ENCODE data around the gene M6PR.
"Not testable (repeated sequence)": the region's sequence is repeated elsewhere in the genome, so short reads cannot be mapped to it uniquely, and the experiment has no call there.

The M6PR gene

GRCh38 chr12:8914716-8915526 lies 34.5 kb downstream of the M6PR start:
- ChIA-PET CTCF (interaction anchor here (0.8 to 1.6 kb wide), 5 partner anchors 19 to 135 kb away, joined by 3 to 6 read pairs (median 4); partner anchors contain the start of gene M6PR), POLR2A (no interaction called here)
- Histone ChIP-seq H3K36me3 (ENCODE audit: control insufficient read depth in 4 of 4, insufficient read depth in 4 of 4, low read length in 3 of 4) (peaks cover 0 to 10% (median 7%) of the 10 kb centered on the region in 4 experiments), H3K9me3 (ENCODE audit: control extremely low read depth in 1 of 5, control insufficient read depth in 4 of 5, insufficient read depth in 2 of 5, low read depth in 1 of 5, low read length in 4 of 5) (no peaks in the 10 kb centered on the region), H3K4me1 (ENCODE audit: control extremely low read depth in 1 of 4, control insufficient read depth in 4 of 4, insufficient read depth in 4 of 4, low read length in 3 of 4) (peaks cover 0 to 25% (median 18%) of the 10 kb centered on the region in 4 experiments), H3K4me3 (ENCODE audit: control insufficient read depth in 1 of 7, extremely low read depth in 1 of 7, insufficient read depth in 4 of 7, low read depth in 2 of 7, low read length in 6 of 7) (peak overlapping the region; percentile 60 to 91 (median 86)), H3K27ac (ENCODE audit: insufficient read depth in 1 of 2, low read depth in 1 of 2, low read length in 2 of 2, poor library complexity in 1 of 2, severe bottlenecking in 2 of 2) (peak overlapping the region in 1 of 2 experiments; percentile 31), H3K27me3 (replicated peaks in 2 of 5; ENCODE audit: control insufficient read depth in 4 of 5, insufficient read depth in 5 of 5, low read length in 4 of 5) (peaks cover 0 to under 1% (median 0%) of the 10 kb centered on the region in 5 experiments)
- DNase-seq: peak; percentile 38 to 68 (median 55)
- 3% methylated on average over 27 of the region's 35 CpGs for WGBS (ENCODE audit: insufficient coverage)

- CTCF ChIA-PET: interaction anchor here (0.8 to 1.6 kb wide), 5 partner anchors 20 to 35 kb away, joined by 3 to 6 read pairs (median 3); partner anchors contain the start of gene M6PR
- 0% methylated on average over 7 of the region's 57 CpGs for WGBS (ENCODE audit: insufficient coverage)
- POLR2A ChIA-PET; H3K36me3 ChIP-seq (ENCODE audit: control insufficient read depth in 4 of 4, insufficient read depth in 4 of 4, low read length in 3 of 4); H3K9me3 ChIP-seq (ENCODE audit: control extremely low read depth in 1 of 5, control insufficient read depth in 4 of 5, insufficient read depth in 2 of 5, low read depth in 1 of 5, low read length in 4 of 5); H3K27me3 ChIP-seq (replicated peaks in 2 of 5; ENCODE audit: control insufficient read depth in 4 of 5, insufficient read depth in 5 of 5, low read length in 4 of 5): not testable (repeated sequence)
- DNase-seq: peak; percentile 66 to 79 (median 77)
- Histone ChIP-seq H3K4me1 (ENCODE audit: control extremely low read depth in 1 of 4, control insufficient read depth in 4 of 4, insufficient read depth in 4 of 4, low read length in 3 of 4) (peaks cover 0 to 25% (median 18%) of the 10 kb centered on the region in 4 experiments), H3K4me3 (ENCODE audit: control insufficient read depth in 1 of 7, extremely low read depth in 1 of 7, insufficient read depth in 4 of 7, low read depth in 2 of 7, low read length in 6 of 7) (peak within 1 kb of the TSS; percentile 60 to 92 (median 87)), H3K27ac (ENCODE audit: insufficient read depth in 1 of 2, low read depth in 1 of 2, low read length in 2 of 2, poor library complexity in 1 of 2, severe bottlenecking in 2 of 2) (peak within 1 kb of the TSS; percentile 82 to 90)
Measured at GRCh38 chr12:8914033-8914715, 35.3 kb downstream of the M6PR start, which contains the start of gene PHC1. Gene PHC1 (plus strand): TSS chr12:8914509. CDS start chr12:8917678, 3,169 bp downstream.

GRCh38 chr12:8913702-8914032 lies 35.8 kb downstream of the M6PR start:
- Histone ChIP-seq H3K9me3 (ENCODE audit: control extremely low read depth in 1 of 5, control insufficient read depth in 4 of 5, insufficient read depth in 2 of 5, low read depth in 1 of 5, low read length in 4 of 5) (no peaks in the 10 kb centered on the region), H3K27me3 (replicated peaks in 2 of 5; ENCODE audit: control insufficient read depth in 4 of 5, insufficient read depth in 5 of 5, low read length in 4 of 5) (peaks cover 0 to 2% (median 0%) of the 10 kb centered on the region in 5 experiments), H3K36me3 (ENCODE audit: control insufficient read depth in 4 of 4, insufficient read depth in 4 of 4, low read length in 3 of 4) (peaks cover 0 to 3% (median under 1%) of the 10 kb centered on the region in 4 experiments), H3K4me1 (ENCODE audit: control extremely low read depth in 1 of 4, control insufficient read depth in 4 of 4, insufficient read depth in 4 of 4, low read length in 3 of 4) (peaks cover 0 to 25% (median 18%) of the 10 kb centered on the region in 4 experiments), H3K27ac (ENCODE audit: insufficient read depth in 1 of 2, low read depth in 1 of 2, low read length in 2 of 2, poor library complexity in 1 of 2, severe bottlenecking in 2 of 2) (peak overlapping the region; percentile 82 to 90), H3K4me3 (ENCODE audit: control insufficient read depth in 1 of 7, extremely low read depth in 1 of 7, insufficient read depth in 4 of 7, low read depth in 2 of 7, low read length in 6 of 7) (peak overlapping the region in 6 of 7 experiments; percentile 65 to 92 (median 82))
- ChIA-PET POLR2A (no interaction called here), CTCF (interaction anchor here (0.8 to 1.2 kb wide), 2 partner anchors 24 to 25 kb away, joined by 3 to 4 read pairs; no protein-coding TSS in a partner anchor)
- 16% methylated on average over 2 of the region's 6 CpGs for WGBS (ENCODE audit: insufficient coverage)
- DNase-seq: no peak

- CTCF ChIA-PET: no interaction called here
- Histone ChIP-seq H3K27me3 (replicated peaks in 2 of 5; ENCODE audit: control insufficient read depth in 4 of 5, insufficient read depth in 5 of 5, low read length in 4 of 5) (peaks cover 0 to 2% (median 0%) of the 10 kb centered on the region in 5 experiments), H3K36me3 (ENCODE audit: control insufficient read depth in 4 of 4, insufficient read depth in 4 of 4, low read length in 3 of 4) (no peaks in the 10 kb centered on the region), H3K4me3 (ENCODE audit: control insufficient read depth in 1 of 7, extremely low read depth in 1 of 7, insufficient read depth in 4 of 7, low read depth in 2 of 7, low read length in 6 of 7) (no peak overlapping the region), H3K27ac (ENCODE audit: insufficient read depth in 1 of 2, low read depth in 1 of 2, low read length in 2 of 2, poor library complexity in 1 of 2, severe bottlenecking in 2 of 2) (no peak overlapping the region), H3K9me3 (ENCODE audit: control extremely low read depth in 1 of 5, control insufficient read depth in 4 of 5, insufficient read depth in 2 of 5, low read depth in 1 of 5, low read length in 4 of 5) (no peaks in the 10 kb centered on the region), H3K4me1 (ENCODE audit: control extremely low read depth in 1 of 4, control insufficient read depth in 4 of 4, insufficient read depth in 4 of 4, low read length in 3 of 4) (peaks cover 0 to 25% (median 18%) of the 10 kb centered on the region in 4 experiments)
- peak in 2 of 3 donors; percentile 23 to 43 for DNase-seq
- POLR2A ChIA-PET: no interaction called here
- WGBS (ENCODE audit: insufficient coverage): 86% methylated on average over 9 of the region's 9 CpGs
Measured at GRCh38 chr12:8912914-8913313, 36.5 kb downstream of the M6PR start.

GRCh38 chr12:8911606-8912268 lies 37.7 kb downstream of the M6PR start:
- Histone ChIP-seq H3K4me1 (ENCODE audit: control extremely low read depth in 1 of 4, control insufficient read depth in 4 of 4, insufficient read depth in 4 of 4, low read length in 3 of 4) (peaks cover 0 to 35% (median 18%) of the 10 kb centered on the region in 4 experiments), H3K4me3 (ENCODE audit: control insufficient read depth in 1 of 7, extremely low read depth in 1 of 7, insufficient read depth in 4 of 7, low read depth in 2 of 7, low read length in 6 of 7) (no peak overlapping the region), H3K36me3 (ENCODE audit: control insufficient read depth in 4 of 4, insufficient read depth in 4 of 4, low read length in 3 of 4) (no peaks in the 10 kb centered on the region), H3K27me3 (replicated peaks in 2 of 5; ENCODE audit: control insufficient read depth in 4 of 5, insufficient read depth in 5 of 5, low read length in 4 of 5) (peaks cover 0 to 9% (median 0%) of the 10 kb centered on the region in 5 experiments), H3K9me3 (ENCODE audit: control extremely low read depth in 1 of 5, control insufficient read depth in 4 of 5, insufficient read depth in 2 of 5, low read depth in 1 of 5, low read length in 4 of 5) (no peaks in the 10 kb centered on the region), H3K27ac (ENCODE audit: insufficient read depth in 1 of 2, low read depth in 1 of 2, low read length in 2 of 2, poor library complexity in 1 of 2, severe bottlenecking in 2 of 2) (no peak overlapping the region)
- ChIA-PET CTCF (no interaction called here), POLR2A (no interaction called here)
- no peak for DNase-seq
- 86% methylated on average over 2 of the region's 3 CpGs for WGBS (ENCODE audit: insufficient coverage)

GRCh38 chr12:8909752-8910151 lies 39.7 kb downstream of the M6PR start:
- Histone ChIP-seq H3K4me3 (ENCODE audit: control insufficient read depth in 1 of 7, extremely low read depth in 1 of 7, insufficient read depth in 4 of 7, low read depth in 2 of 7, low read length in 6 of 7) (no peak overlapping the region), H3K36me3 (ENCODE audit: control insufficient read depth in 4 of 4, insufficient read depth in 4 of 4, low read length in 3 of 4) (no peaks in the 10 kb centered on the region), H3K27me3 (replicated peaks in 2 of 5; ENCODE audit: control insufficient read depth in 4 of 5, insufficient read depth in 5 of 5, low read length in 4 of 5) (peaks cover 0 to 23% (median 7%) of the 10 kb centered on the region in 5 experiments), H3K27ac (ENCODE audit: insufficient read depth in 1 of 2, low read depth in 1 of 2, low read length in 2 of 2, poor library complexity in 1 of 2, severe bottlenecking in 2 of 2) (no peak overlapping the region), H3K9me3 (ENCODE audit: control extremely low read depth in 1 of 5, control insufficient read depth in 4 of 5, insufficient read depth in 2 of 5, low read depth in 1 of 5, low read length in 4 of 5) (no peaks in the 10 kb centered on the region), H3K4me1 (ENCODE audit: control extremely low read depth in 1 of 4, control insufficient read depth in 4 of 4, insufficient read depth in 4 of 4, low read length in 3 of 4) (peaks cover 0 to 29% (median 14%) of the 10 kb centered on the region in 4 experiments)
- CTCF ChIA-PET: no interaction called here
- 75% methylated on average over 4 of the region's 5 CpGs for WGBS (ENCODE audit: insufficient coverage)
- POLR2A ChIA-PET: interaction anchor here (1.2 kb wide), 1 partner anchor 40 kb away, joined by 3 read pairs; no protein-coding TSS in a partner anchor
- DNase-seq: no peak

All from common myeloid progenitor, CD34-positive (primary cell).